ENCODE data around the gene TSPAN9. TPM values are rescaled to one million over a fixed set of nuclear protein-coding genes. Genes with fewer than 3 reads are reported as not detected.
A peak's percentile ranks its signal among the peaks of the same experiment; 100 is the strongest.

The TSPAN9 gene
- total RNA-seq, 1 donor: 13.0 TPM

GRCh38 chr12:3044141-3044630 lies 33.0 kb upstream of the TSPAN9 start:
- peaks cover 8% of the 10 kb centered on the region for H4K20me1 ChIP-seq (ENCODE audit: insufficient read depth, low read length)
- no peak overlapping the region for H3K4me2 ChIP-seq (ENCODE audit: insufficient read depth, low read length)
- H2AFZ ChIP-seq (ENCODE audit: low read length): no peak overlapping the region
- no peaks in the 10 kb centered on the region for H3K4me1 ChIP-seq (ENCODE audit: insufficient read depth, low read length)
- no peak overlapping the region for H3K27ac ChIP-seq (ENCODE audit: low read depth, low read length)
- no peak for TF ChIP-seq CTCF (IDR thresholded peaks at IDR 0.05; ENCODE audit: extremely low read depth, low read depth, low read length)
- no peaks in the 10 kb centered on the region for H3K27me3 ChIP-seq (ENCODE audit: insufficient read depth, low read length)
- peaks cover 22% of the 10 kb centered on the region for H3K36me3 ChIP-seq (ENCODE audit: insufficient read depth, low read length)
- H3K4me3 ChIP-seq (ENCODE audit: insufficient read depth, low read length): no peak overlapping the region
- DNase-seq (ENCODE audit: insufficient read length, low spot score, missing footprints): peak; percentile 53
- no peaks in the 10 kb centered on the region for H3K9me3 ChIP-seq (ENCODE audit: low read depth, low read length)
- no peaks in the 10 kb centered on the region for H3K79me2 ChIP-seq (ENCODE audit: insufficient read depth, low read length)

GRCh38 chr12:3045494-3045893 lies 31.7 kb upstream of the TSPAN9 start:
- H4K20me1 ChIP-seq (ENCODE audit: insufficient read depth, low read length): peaks cover 8% of the 10 kb centered on the region
- no peak overlapping the region for H3K4me3 ChIP-seq (ENCODE audit: insufficient read depth, low read length)
- peaks cover 12% of the 10 kb centered on the region for H3K36me3 ChIP-seq (ENCODE audit: insufficient read depth, low read length)
- H3K9me3 ChIP-seq (ENCODE audit: low read depth, low read length): no peaks in the 10 kb centered on the region
- no peak for TF ChIP-seq CTCF (IDR thresholded peaks at IDR 0.05; ENCODE audit: extremely low read depth, low read depth, low read length)
- no peaks in the 10 kb centered on the region for H3K27me3 ChIP-seq (ENCODE audit: insufficient read depth, low read length)
- no peak overlapping the region for H3K4me2 ChIP-seq (ENCODE audit: insufficient read depth, low read length)
- peak; percentile 37 for DNase-seq (ENCODE audit: insufficient read length, low spot score, missing footprints)
- H3K4me1 ChIP-seq (ENCODE audit: insufficient read depth, low read length): no peaks in the 10 kb centered on the region
- H2AFZ ChIP-seq (ENCODE audit: low read length): no peak overlapping the region
- no peaks in the 10 kb centered on the region for H3K79me2 ChIP-seq (ENCODE audit: insufficient read depth, low read length)
- H3K27ac ChIP-seq (ENCODE audit: low read depth, low read length): no peak overlapping the region

GRCh38 chr12:3045989-3046388 lies 31.2 kb upstream of the TSPAN9 start:
- TF ChIP-seq CTCF (IDR thresholded peaks at IDR 0.05; ENCODE audit: extremely low read depth, low read depth, low read length): no peak
- Histone ChIP-seq H3K27ac (ENCODE audit: low read depth, low read length) (no peak overlapping the region), H3K4me3 (ENCODE audit: insufficient read depth, low read length) (no peak overlapping the region)

GRCh38 chr12:3046441-3047200 lies 30.6 kb upstream of the TSPAN9 start:
- peak; percentile 58 for DNase-seq (ENCODE audit: insufficient read length, low spot score, missing footprints)
- H2AFZ ChIP-seq (ENCODE audit: low read length): no peak overlapping the region
- H3K4me3 ChIP-seq (ENCODE audit: insufficient read depth, low read length): no peak overlapping the region
- H3K4me1 ChIP-seq (ENCODE audit: insufficient read depth, low read length): no peaks in the 10 kb centered on the region
- H3K36me3 ChIP-seq (ENCODE audit: insufficient read depth, low read length): peaks cover 9% of the 10 kb centered on the region
- H3K79me2 ChIP-seq (ENCODE audit: insufficient read depth, low read length): no peaks in the 10 kb centered on the region
- H3K27ac ChIP-seq (ENCODE audit: low read depth, low read length): no peak overlapping the region
- H3K4me2 ChIP-seq (ENCODE audit: insufficient read depth, low read length): no peak overlapping the region
- no peaks in the 10 kb centered on the region for H3K27me3 ChIP-seq (ENCODE audit: insufficient read depth, low read length)
- H4K20me1 ChIP-seq (ENCODE audit: insufficient read depth, low read length): peaks cover 4% of the 10 kb centered on the region
- no peaks in the 10 kb centered on the region for H3K9me3 ChIP-seq (ENCODE audit: low read depth, low read length)
- no peak for TF ChIP-seq CTCF (IDR thresholded peaks at IDR 0.05; ENCODE audit: extremely low read depth, low read depth, low read length)

More at GRCh38 chr12:3045989-3046388, 31.2 kb upstream of the TSPAN9 start:
- no peaks in the 10 kb centered on the region for H3K9me3 ChIP-seq (ENCODE audit: low read depth, low read length)
- H3K36me3 ChIP-seq (ENCODE audit: insufficient read depth, low read length): peaks cover 10% of the 10 kb centered on the region
- H3K4me2 ChIP-seq (ENCODE audit: insufficient read depth, low read length): no peak overlapping the region
- DNase-seq (ENCODE audit: insufficient read length, low spot score, missing footprints): peak; percentile 65
- H3K27me3 ChIP-seq (ENCODE audit: insufficient read depth, low read length): no peaks in the 10 kb centered on the region
- H3K4me1 ChIP-seq (ENCODE audit: insufficient read depth, low read length): no peaks in the 10 kb centered on the region
- H2AFZ ChIP-seq (ENCODE audit: low read length): no peak overlapping the region
- H3K79me2 ChIP-seq (ENCODE audit: insufficient read depth, low read length): no peaks in the 10 kb centered on the region
- H4K20me1 ChIP-seq (ENCODE audit: insufficient read depth, low read length): peaks cover 8% of the 10 kb centered on the region

All from osteoblast (primary cell).